ENCODE measurements around the gene COMMD7.

The COMMD7 gene

DNA sequence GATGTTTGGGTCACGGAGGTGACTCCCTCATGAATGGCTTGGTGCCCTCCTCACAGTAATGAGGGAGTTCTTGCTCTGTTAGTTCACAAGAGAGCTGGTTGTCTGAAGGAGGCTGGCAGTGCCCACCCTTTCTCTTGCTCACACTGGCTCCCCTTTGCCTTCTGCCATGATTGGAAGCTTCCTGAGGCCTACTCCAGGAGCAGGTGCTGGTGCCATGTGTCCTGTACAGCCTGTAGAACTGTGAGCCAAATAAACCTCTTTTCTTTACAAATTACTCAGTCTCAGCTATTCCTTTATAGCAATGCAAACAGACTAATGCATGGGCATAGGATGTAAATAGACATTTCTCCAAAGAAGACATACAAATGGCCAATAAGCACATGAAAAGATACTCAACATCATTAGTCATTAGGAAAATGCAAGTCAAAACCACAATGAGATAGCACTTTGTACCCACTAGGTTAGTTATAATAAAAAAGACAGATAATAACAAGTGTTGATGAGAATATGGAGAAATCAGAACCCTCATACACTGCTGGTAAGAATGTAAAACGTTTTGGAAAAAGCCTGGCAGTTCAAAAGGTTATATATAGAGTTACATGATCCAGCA, 87.3 kb downstream of the COMMD7 start:
- no peak for DNase-seq (ENCODE audit: low read depth)
- TF ChIP-seq, protein P1, sequence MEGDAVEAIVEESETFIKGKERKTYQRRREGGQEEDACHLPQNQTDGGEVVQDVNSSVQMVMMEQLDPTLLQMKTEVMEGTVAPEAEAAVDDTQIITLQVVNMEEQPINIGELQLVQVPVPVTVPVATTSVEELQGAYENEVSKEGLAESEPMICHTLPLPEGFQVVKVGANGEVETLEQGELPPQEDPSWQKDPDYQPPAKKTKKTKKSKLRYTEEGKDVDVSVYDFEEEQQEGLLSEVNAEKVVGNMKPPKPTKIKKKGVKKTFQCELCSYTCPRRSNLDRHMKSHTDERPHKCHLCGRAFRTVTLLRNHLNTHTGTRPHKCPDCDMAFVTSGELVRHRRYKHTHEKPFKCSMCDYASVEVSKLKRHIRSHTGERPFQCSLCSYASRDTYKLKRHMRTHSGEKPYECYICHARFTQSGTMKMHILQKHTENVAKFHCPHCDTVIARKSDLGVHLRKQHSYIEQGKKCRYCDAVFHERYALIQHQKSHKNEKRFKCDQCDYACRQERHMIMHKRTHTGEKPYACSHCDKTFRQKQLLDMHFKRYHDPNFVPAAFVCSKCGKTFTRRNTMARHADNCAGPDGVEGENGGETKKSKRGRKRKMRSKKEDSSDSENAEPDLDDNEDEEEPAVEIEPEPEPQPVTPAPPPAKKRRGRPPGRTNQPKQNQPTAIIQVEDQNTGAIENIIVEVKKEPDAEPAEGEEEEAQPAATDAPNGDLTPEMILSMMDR (conservative IDR thresholded peaks at IDR 0.05; ENCODE audit: control insufficient read depth, insufficient read depth, low read depth, low read length) = no peak
- no peak overlapping the region for H3K4me3 ChIP-seq (ENCODE audit: control insufficient read depth, low read depth, low read length)

DNA sequence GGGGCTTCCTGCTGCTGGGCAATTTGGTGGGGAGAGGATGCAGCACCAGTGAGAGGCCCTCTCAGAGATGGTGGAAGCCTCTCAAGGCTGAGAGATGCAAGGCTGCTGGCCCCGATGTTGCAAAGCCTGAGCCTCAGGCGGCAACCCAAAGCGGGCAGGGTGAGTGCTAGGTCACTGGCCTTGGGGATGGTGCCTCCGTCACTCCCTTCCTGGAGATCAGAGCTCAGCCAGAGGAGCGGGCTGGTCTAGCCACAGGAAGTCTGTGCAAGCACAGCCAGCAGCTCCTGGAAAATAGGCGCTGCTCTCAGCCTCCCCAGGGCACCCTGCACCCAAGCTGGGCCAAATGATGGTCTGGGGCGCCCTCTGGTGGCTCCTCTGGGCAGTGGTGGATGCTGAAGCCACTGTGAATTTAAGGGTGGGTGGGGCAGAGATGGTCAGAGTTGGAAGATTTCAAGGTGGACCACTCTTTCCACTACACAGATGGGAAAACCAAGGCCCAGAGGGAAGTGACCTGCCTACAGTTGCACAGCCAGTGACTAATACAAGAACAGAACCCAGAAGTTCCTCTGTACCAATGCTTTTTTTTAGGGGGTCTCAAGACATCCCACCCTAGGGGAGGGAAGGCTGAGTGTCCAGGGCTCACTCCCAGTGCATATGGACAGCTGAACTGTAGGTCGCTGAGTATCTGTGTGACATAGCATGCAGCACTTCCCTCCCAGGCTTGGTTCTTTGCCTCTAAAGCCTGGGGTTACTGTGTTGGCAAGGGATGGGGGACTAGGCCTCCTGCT, 90.3 kb downstream of the COMMD7 start:
- TF ChIP-seq, protein P1 (conservative IDR thresholded peaks at IDR 0.05; ENCODE audit: control insufficient read depth, insufficient read depth, low read depth, low read length) = peak; percentile 90
- DNase-seq (ENCODE audit: low read depth) = peak; percentile 67
- no peak overlapping the region for H3K4me3 ChIP-seq (ENCODE audit: control insufficient read depth, low read depth, low read length)
